MCF 10A (cell line): ENCODE data around the gene FBXW11. TPM values are rescaled to one million over a fixed set of nuclear protein-coding genes. Genes with fewer than 3 reads are reported as not detected.

Experiments used
- BruUV-seq: library from RNA; stranded (reverse); fragments of 400-500 nt; replicated peaks from 2 replicates; lab custom pipeline; 2021; lab: Mats Ljungman, UMichigan
- CTCF ChIA-PET: fragments of 300-600 bp; sonication (Branson Sonifier 250); formaldehyde crosslinking; extraction: SDS; loops from one replicate; lab custom pipeline; 2021; ENCODE audit warnings: antibody characterized with exemption, inconsistent platforms; lab: Yijun Ruan, JAX
- POLR2A ChIA-PET: fragments of 300-600, 350-650 bp; sonication (Branson Sonifier 250); formaldehyde crosslinking; extraction: SDS; loops from one replicate; lab custom pipeline; 2020; ENCODE audit warnings: antibody characterized with exemption, inconsistent platforms; lab: Yijun Ruan, JAX
- DNase-seq: peaks from one replicate; pipeline ENCODE4 v3.0.0-alpha.2; 2018; ENCODE audit not compliant: unreplicated experiment
- H3K27ac Mint-ChIP-seq: one replicate; pipeline ENCODE4 v1.8.0; 2022; ENCODE audit warnings: mild to moderate bottlenecking, low read depth, mixed read lengths; ENCODE audit not compliant: unreplicated experiment
- H3K27me3 Mint-ChIP-seq: one replicate; pipeline ENCODE4 v1.8.0; 2022; ENCODE audit warnings: mixed read lengths; ENCODE audit not compliant: insufficient read depth, unreplicated experiment
- H3K36me3 Mint-ChIP-seq: one replicate; pipeline ENCODE4 v1.8.0; 2022; ENCODE audit warnings: mild to moderate bottlenecking, moderate library complexity, mixed read lengths; ENCODE audit not compliant: insufficient read depth, unreplicated experiment
- H3K4me1 Mint-ChIP-seq: one replicate; pipeline ENCODE4 v1.8.0; 2022; ENCODE audit warnings: mixed read lengths; ENCODE audit not compliant: insufficient read depth, unreplicated experiment
- H3K4me3 Mint-ChIP-seq: one replicate; pipeline ENCODE4 v1.8.0; 2022; ENCODE audit warnings: mild to moderate bottlenecking, moderate library complexity, mixed read lengths; ENCODE audit not compliant: unreplicated experiment
- H3K9me3 Mint-ChIP-seq: one replicate; pipeline ENCODE4 v1.8.0; 2022; ENCODE audit warnings: mixed read lengths; ENCODE audit not compliant: unreplicated experiment
- CTCF ChIP-seq: fragments of 200-600 bp; IDR thresholded peaks from one replicate; pipeline ENCODE4 v1.8.0; 2022; ENCODE audit warnings: antibody characterized with exemption, mild to moderate bottlenecking; ENCODE audit not compliant: unreplicated experiment
- intact Hi-C: fragments of 100-400 bp; cut with micrococcal nuclease; formaldehyde crosslinking; loops from 2 replicates; pipeline ENCODE4 v1.14.1; 2022
- total RNA-seq: library from RNA; stranded (reverse); gene quantifications from 2 replicates; pipeline ENCODE4 v1.2.3, GENCODE V29; 2022

FBXW11 gene
- total RNA-seq, 1 experiment from 2014 or later: 64.7 TPM

- intact Hi-C loops: no loop called here
- no peak for DNase-seq
- CTCF ChIA-PET: interaction anchor here (0.5 to 2.9 kb wide), 7 partner anchors 10 to 713 kb away, joined by 3 to 27 read pairs (median 3); partner anchors contain the start of gene FGF18
- Mint-ChIP-seq H3K27me3 (no peaks in the 10 kb centered on the region), H3K4me3 (no peak overlapping the region), H3K9me3 (no peaks in the 10 kb centered on the region), H3K27ac (no peak overlapping the region), H3K36me3 (no peaks in the 10 kb centered on the region), H3K4me1 (no peaks in the 10 kb centered on the region)
- TF ChIP-seq CTCF: no peak
- POLR2A ChIA-PET: interaction anchor here (1.0 to 1.2 kb wide), 2 partner anchors 426 to 427 kb away, joined by 4 read pairs; partner anchors contain the start of gene FGF18
- BruUV-seq: no TSS peak
Measured at GRCh38 chr5:171845040-171845630, 161.3 kb downstream of the FBXW11 start.

- ChIA-PET POLR2A (no interaction called here), CTCF (interaction anchor here (0.7 kb wide), 1 partner anchor 271 kb away, joined by 4 read pairs; no protein-coding TSS in a partner anchor)
- no peaks in the 10 kb centered on the region for H3K9me3 Mint-ChIP-seq
Measured at GRCh38 chr5:171842777-171843328, 163.6 kb downstream of the FBXW11 start.

GRCh38 chr5:171841984-171842776 lies 164.3 kb downstream of the FBXW11 start:
- no peak for TF ChIP-seq CTCF
- no peaks in the 10 kb centered on the region for H3K27me3 Mint-ChIP-seq
- no peak overlapping the region for H3K27ac Mint-ChIP-seq
- ChIA-PET CTCF (interaction anchor here (1.2 to 2.2 kb wide), 5 partner anchors 8 to 423 kb away, joined by 3 to 9 read pairs (median 4); partner anchors contain the start of gene FGF18), POLR2A (no interaction called here)
- H3K4me3 Mint-ChIP-seq: no peak overlapping the region
- no peaks in the 10 kb centered on the region for H3K36me3 Mint-ChIP-seq
- no peaks in the 10 kb centered on the region for H3K4me1 Mint-ChIP-seq
- no peak for DNase-seq
- H3K9me3 Mint-ChIP-seq: no peaks in the 10 kb centered on the region
- intact Hi-C loops: no loop called here
- BruUV-seq: no TSS peak

More at GRCh38 chr5:171842777-171843328, 163.6 kb downstream of the FBXW11 start:
- H3K4me1 Mint-ChIP-seq: no peaks in the 10 kb centered on the region
- H3K27ac Mint-ChIP-seq: no peak overlapping the region
- H3K4me3 Mint-ChIP-seq: no peak overlapping the region
- no peak for DNase-seq
- intact Hi-C loops: no loop called here
- no TSS peak for BruUV-seq
- no peak for TF ChIP-seq CTCF
- no peaks in the 10 kb centered on the region for H3K36me3 Mint-ChIP-seq
- no peaks in the 10 kb centered on the region for H3K27me3 Mint-ChIP-seq
